ENCODE results near the gene FAM174B. TPM values are rescaled to one million over a fixed set of nuclear protein-coding genes. Genes with fewer than 3 reads are reported as not detected.

The FAM174B gene
- total RNA-seq, 4 donors from 2014 or later: 15.4 to 75.2 (median 18.3) TPM

GRCh38 chr15:92602267-92602593 is 53.3 kb downstream of the FAM174B start:
- no peak for TF ChIP-seq POLR2A (IDR thresholded peaks at IDR 0.05)
- TF ChIP-seq, protein P1, sequence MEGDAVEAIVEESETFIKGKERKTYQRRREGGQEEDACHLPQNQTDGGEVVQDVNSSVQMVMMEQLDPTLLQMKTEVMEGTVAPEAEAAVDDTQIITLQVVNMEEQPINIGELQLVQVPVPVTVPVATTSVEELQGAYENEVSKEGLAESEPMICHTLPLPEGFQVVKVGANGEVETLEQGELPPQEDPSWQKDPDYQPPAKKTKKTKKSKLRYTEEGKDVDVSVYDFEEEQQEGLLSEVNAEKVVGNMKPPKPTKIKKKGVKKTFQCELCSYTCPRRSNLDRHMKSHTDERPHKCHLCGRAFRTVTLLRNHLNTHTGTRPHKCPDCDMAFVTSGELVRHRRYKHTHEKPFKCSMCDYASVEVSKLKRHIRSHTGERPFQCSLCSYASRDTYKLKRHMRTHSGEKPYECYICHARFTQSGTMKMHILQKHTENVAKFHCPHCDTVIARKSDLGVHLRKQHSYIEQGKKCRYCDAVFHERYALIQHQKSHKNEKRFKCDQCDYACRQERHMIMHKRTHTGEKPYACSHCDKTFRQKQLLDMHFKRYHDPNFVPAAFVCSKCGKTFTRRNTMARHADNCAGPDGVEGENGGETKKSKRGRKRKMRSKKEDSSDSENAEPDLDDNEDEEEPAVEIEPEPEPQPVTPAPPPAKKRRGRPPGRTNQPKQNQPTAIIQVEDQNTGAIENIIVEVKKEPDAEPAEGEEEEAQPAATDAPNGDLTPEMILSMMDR (IDR thresholded peaks at IDR 0.05): no peak
- no peak for TF ChIP-seq POLR2AphosphoS5 (IDR thresholded peaks at IDR 0.05)
- TF ChIP-seq EP300 (IDR thresholded peaks at IDR 0.05; ENCODE audit: low read depth): no peak
- H3K27me3 ChIP-seq: no peaks in the 10 kb centered on the region
- DNase-seq: no peak
- in situ Hi-C loops (cut with MboI; ENCODE audit: low pct_ligation_motif_present in 1 of 4, low pct_unique_long_range_greater_than_20kb in 1 of 4, low sequenced_read_pairs in 3 of 4): no loop called here
- no peak overlapping the region for H3K4me3 ChIP-seq
- no peaks in the 10 kb centered on the region for H3K4me1 ChIP-seq
- no peaks in the 10 kb centered on the region for H3K9me3 ChIP-seq
- H3K36me3 ChIP-seq: no peaks in the 10 kb centered on the region
- 78 to 83% methylated on average over 2 of the region's 2 CpGs for WGBS, 2 donors (ENCODE audit: low coverage in 1 of 2)
- no peak overlapping the region for H3K27ac ChIP-seq
- intact Hi-C loops (cut with DNase I; ENCODE audit: low total_unique reads): no loop called here

- Histone ChIP-seq H3K36me3 (no peaks in the 10 kb centered on the region), H3K27ac (no peak overlapping the region), H3K4me1 (no peaks in the 10 kb centered on the region), H3K4me3 (no peak overlapping the region), H3K27me3 (no peaks in the 10 kb centered on the region), H3K9me3 (no peaks in the 10 kb centered on the region)
- TF ChIP-seq, protein P1 (IDR thresholded peaks at IDR 0.05): no peak
- TF ChIP-seq POLR2A (IDR thresholded peaks at IDR 0.05): no peak
- no peak for TF ChIP-seq EP300 (IDR thresholded peaks at IDR 0.05; ENCODE audit: low read depth)
- TF ChIP-seq POLR2AphosphoS5 (IDR thresholded peaks at IDR 0.05): no peak
- DNase-seq: no peak
- in situ Hi-C loops (cut with MboI; ENCODE audit: low pct_ligation_motif_present in 1 of 4, low pct_unique_long_range_greater_than_20kb in 1 of 4, low sequenced_read_pairs in 3 of 4): no loop called here
- intact Hi-C loops (cut with DNase I; ENCODE audit: low total_unique reads): no loop called here
- WGBS, 2 donors (ENCODE audit: low coverage in 1 of 2): 67 to 78% methylated on average over 1 to 3 of the region's 3 CpGs
These were observed 53.8 kb downstream of the FAM174B start for GRCh38 chr15:92601592-92602266.

DNA sequence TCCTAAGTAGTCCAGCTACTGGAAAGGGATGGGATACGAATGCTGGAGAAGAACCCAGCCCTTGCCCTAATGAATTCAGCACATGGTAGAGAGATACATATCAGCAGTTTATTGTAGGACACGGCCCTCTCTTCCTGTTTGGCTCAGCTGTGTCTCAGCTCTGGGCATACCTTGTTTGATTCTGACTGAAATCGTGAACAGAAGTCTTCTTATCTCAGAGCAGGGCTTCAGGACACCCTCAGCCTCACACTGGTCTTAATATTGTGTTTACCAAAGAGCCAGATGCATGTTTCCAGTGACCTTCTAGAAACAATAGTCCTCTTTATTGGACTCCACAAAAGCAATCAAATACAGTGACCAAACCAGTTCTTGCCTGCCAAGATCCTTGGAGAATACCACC is 54.7 kb downstream of the FAM174B start:
- no peaks in the 10 kb centered on the region for H3K4me1 ChIP-seq
- no peaks in the 10 kb centered on the region for H3K9me3 ChIP-seq
- H3K4me3 ChIP-seq: no peak overlapping the region
- H3K36me3 ChIP-seq: no peaks in the 10 kb centered on the region
- no peak for DNase-seq
- in situ Hi-C loops (cut with MboI; ENCODE audit: low pct_ligation_motif_present in 1 of 4, low pct_unique_long_range_greater_than_20kb in 1 of 4, low sequenced_read_pairs in 3 of 4): no loop called here
- H3K27ac ChIP-seq: no peak overlapping the region
- TF ChIP-seq POLR2A (IDR thresholded peaks at IDR 0.05) (no peak), EP300 (IDR thresholded peaks at IDR 0.05; ENCODE audit: low read depth) (no peak), POLR2AphosphoS5 (IDR thresholded peaks at IDR 0.05) (no peak)
- TF ChIP-seq, protein P1 (IDR thresholded peaks at IDR 0.05): no peak
- intact Hi-C loops (cut with DNase I; ENCODE audit: low total_unique reads): no loop called here
- no peaks in the 10 kb centered on the region for H3K27me3 ChIP-seq
- 38 to 42% methylated on average over 3 of the region's 3 CpGs for WGBS, 2 donors (ENCODE audit: low coverage in 1 of 2)

DNA sequence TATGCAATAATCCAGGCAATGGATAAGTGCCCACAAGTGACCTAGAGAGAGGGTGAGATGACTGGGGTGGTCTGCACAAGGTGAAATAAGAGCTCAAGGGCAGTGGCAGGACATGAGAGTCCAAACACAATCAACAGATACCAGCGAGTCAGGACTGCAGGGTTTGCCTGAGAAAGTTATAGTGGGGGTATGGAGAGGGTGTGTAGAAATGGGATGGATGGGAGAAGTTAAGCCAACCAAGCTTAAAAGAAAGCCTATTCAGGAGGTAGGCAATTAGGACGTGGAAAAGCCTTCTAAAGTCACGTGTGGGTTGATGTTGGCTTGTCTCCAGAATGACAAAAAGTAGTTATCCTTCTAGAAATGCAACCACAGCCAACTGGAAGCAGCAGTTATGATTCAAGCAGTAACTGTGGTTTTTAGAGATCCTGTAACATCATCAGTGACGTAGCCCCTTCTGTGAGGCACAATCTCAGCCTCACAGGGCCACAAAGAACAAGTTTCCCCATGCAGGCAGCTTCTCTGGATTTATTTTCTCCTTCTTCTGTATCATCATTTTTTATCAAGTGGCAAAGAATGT is 56.1 kb downstream of the FAM174B start:
- DNase-seq: no peak
- no peaks in the 10 kb centered on the region for H3K27me3 ChIP-seq
- no peaks in the 10 kb centered on the region for H3K4me1 ChIP-seq
- H3K9me3 ChIP-seq: no peaks in the 10 kb centered on the region
- TF ChIP-seq POLR2AphosphoS5 (IDR thresholded peaks at IDR 0.05): no peak
- 35 to 51% methylated on average over 4 of the region's 4 CpGs for WGBS, 2 donors (ENCODE audit: low coverage in 1 of 2)
- in situ Hi-C loops (cut with MboI; ENCODE audit: low pct_ligation_motif_present in 1 of 4, low pct_unique_long_range_greater_than_20kb in 1 of 4, low sequenced_read_pairs in 3 of 4): no loop called here
- H3K36me3 ChIP-seq: no peaks in the 10 kb centered on the region
- H3K4me3 ChIP-seq: no peak overlapping the region
- intact Hi-C loops (cut with DNase I; ENCODE audit: low total_unique reads): no loop called here
- no peak overlapping the region for H3K27ac ChIP-seq

GRCh38 chr15:92597548-92597947 is 58.0 kb downstream of the FAM174B start:
- Histone ChIP-seq H3K4me1 (no peaks in the 10 kb centered on the region), H3K9me3 (no peaks in the 10 kb centered on the region), H3K27me3 (no peaks in the 10 kb centered on the region), H3K4me3 (no peak overlapping the region), H3K27ac (no peak overlapping the region), H3K36me3 (no peaks in the 10 kb centered on the region)
- 79 to 90% methylated on average over 2 to 6 of the region's 6 CpGs for WGBS, 2 donors (ENCODE audit: low coverage in 1 of 2)
- in situ Hi-C loops (cut with MboI; ENCODE audit: low pct_ligation_motif_present in 1 of 4, low pct_unique_long_range_greater_than_20kb in 1 of 4, low sequenced_read_pairs in 3 of 4) (no loop called here), intact Hi-C loops (cut with DNase I; ENCODE audit: low total_unique reads) (no loop called here)
- no peak for DNase-seq
- TF ChIP-seq POLR2AphosphoS5 (IDR thresholded peaks at IDR 0.05): no peak
- TF ChIP-seq POLR2A (IDR thresholded peaks at IDR 0.05): no peak
- TF ChIP-seq EP300 (IDR thresholded peaks at IDR 0.05; ENCODE audit: low read depth): no peak
- TF ChIP-seq, protein P1 (IDR thresholded peaks at IDR 0.05): no peak
